Fibroblast of lung (primary cell): ENCODE measurements around the gene RYR2. TPM values are rescaled to one million over a fixed set of nuclear protein-coding genes. Genes with fewer than 3 reads are reported as not detected.

Source experiments
- DNase-seq, 2 donors: peaks; one replicate each; pipeline versions ENCODE4 v3.0.0 to v3.0.0-alpha.2; 2010; ENCODE audit warnings: low read depth in 2 of 2
- H2AFZ ChIP-seq: 2 replicates; pipeline ENCODE4 v1.5.1; 2012; ENCODE audit warnings: low read length, control low read depth, inconsistent platforms
- H3K27ac ChIP-seq: 2 replicates; pipeline ENCODE4 v1.5.1; 2011; ENCODE audit warnings: low read length, control low read depth; ENCODE audit not compliant: insufficient read depth
- H3K27me3 ChIP-seq: 2 replicates; pipeline ENCODE4 v1.5.1; 2011; ENCODE audit warnings: mild to moderate bottlenecking, low read length; ENCODE audit not compliant: control insufficient read depth, insufficient read depth
- H3K36me3 ChIP-seq: 2 replicates; pipeline ENCODE4 v1.5.1; 2011; ENCODE audit warnings: low read length; ENCODE audit not compliant: control insufficient read depth, insufficient read depth
- H3K4me1 ChIP-seq: 2 replicates; pipeline ENCODE4 v1.5.1; 2011; ENCODE audit warnings: low read length; ENCODE audit not compliant: control insufficient read depth, insufficient read depth; ENCODE audit errors: extremely low read depth
- H3K4me2 ChIP-seq: 2 replicates; pipeline ENCODE4 v1.5.1; 2011; ENCODE audit warnings: low read length, control low read depth; ENCODE audit not compliant: insufficient read depth; ENCODE audit errors: extremely low read depth
- H3K4me3 ChIP-seq, 4 experiments: fragments of 200-600 bp in 1 of 4; sonication (generic) in 1 of 4; replicated peaks in 1 of 4; 2 replicates each; pipeline ENCODE4 v1.5.1; 2011 to 2016; ENCODE audit warnings: low read length in 4 of 4, low read depth in 3 of 4, mild to moderate bottlenecking in 3 of 4, control low read depth in 2 of 4, inconsistent platforms in 1 of 4, mixed read lengths in 1 of 4; ENCODE audit not compliant: insufficient read depth in 1 of 4; ENCODE audit errors: control extremely low read depth in 1 of 4
- H3K79me2 ChIP-seq: 2 replicates; pipeline ENCODE4 v1.5.1; 2012; ENCODE audit warnings: mild to moderate bottlenecking, low read length, inconsistent platforms; ENCODE audit not compliant: control insufficient read depth, insufficient read depth
- H3K9ac ChIP-seq: 2 replicates; pipeline ENCODE4 v1.5.1; 2011; ENCODE audit warnings: mild to moderate bottlenecking, low read length, control low read depth; ENCODE audit not compliant: insufficient read depth
- H3K9me3 ChIP-seq: 2 replicates; pipeline ENCODE4 v1.5.1; 2012; ENCODE audit warnings: low read depth, low read length; ENCODE audit not compliant: control insufficient read depth, insufficient read depth
- H4K20me1 ChIP-seq: 2 replicates; pipeline ENCODE4 v1.5.1; 2011; ENCODE audit warnings: low read length; ENCODE audit not compliant: control insufficient read depth, insufficient read depth; ENCODE audit errors: extremely low read depth
- EZH2 ChIP-seq: IDR thresholded peaks from 2 replicates; pipeline ENCODE4 v1.5.1; 2012; ENCODE audit warnings: low read length, control low read depth, mild to moderate bottlenecking; ENCODE audit errors: missing control alignments
- polyA plus RNA-seq, 2 donors: library from polyadenylated mRNA; depleted of rRNA in 1 of 2; stranded (reverse) in 1 of 2; unstranded in 1 of 2; fragments of >200 nt; gene quantifications; 2 replicates each; pipeline ENCODE4 v1.2.1, GENCODE V29; 2011 to 2012; ENCODE audit warnings: missing spikeins in 1 of 2
- total RNA-seq: library from RNA; depleted of rRNA; stranded (reverse); fragments of >200 nt; gene quantifications from 2 replicates; pipeline ENCODE4 v1.2.1, GENCODE V29; 2014
- TF ChIP-seq, protein P1 (sequence below), 2 donors: IDR thresholded peaks in 1 of 2; conservative IDR thresholded peaks in 1 of 2; 1 replicate in 1 of 2; 2 replicates in 1 of 2; pipeline ENCODE4 v1.5.1; 2011 to 2012; ENCODE audit warnings: low read length in 2 of 2, control low read depth in 1 of 2, inconsistent platforms in 1 of 2, low read depth in 1 of 2, mild to moderate bottlenecking in 1 of 2

RYR2 gene
- total and polyA plus RNA-seq, 2 donors (not counting 1 experiment from before 2014, with no cell fraction given) = 0.06 to 0.17 TPM

DNA sequence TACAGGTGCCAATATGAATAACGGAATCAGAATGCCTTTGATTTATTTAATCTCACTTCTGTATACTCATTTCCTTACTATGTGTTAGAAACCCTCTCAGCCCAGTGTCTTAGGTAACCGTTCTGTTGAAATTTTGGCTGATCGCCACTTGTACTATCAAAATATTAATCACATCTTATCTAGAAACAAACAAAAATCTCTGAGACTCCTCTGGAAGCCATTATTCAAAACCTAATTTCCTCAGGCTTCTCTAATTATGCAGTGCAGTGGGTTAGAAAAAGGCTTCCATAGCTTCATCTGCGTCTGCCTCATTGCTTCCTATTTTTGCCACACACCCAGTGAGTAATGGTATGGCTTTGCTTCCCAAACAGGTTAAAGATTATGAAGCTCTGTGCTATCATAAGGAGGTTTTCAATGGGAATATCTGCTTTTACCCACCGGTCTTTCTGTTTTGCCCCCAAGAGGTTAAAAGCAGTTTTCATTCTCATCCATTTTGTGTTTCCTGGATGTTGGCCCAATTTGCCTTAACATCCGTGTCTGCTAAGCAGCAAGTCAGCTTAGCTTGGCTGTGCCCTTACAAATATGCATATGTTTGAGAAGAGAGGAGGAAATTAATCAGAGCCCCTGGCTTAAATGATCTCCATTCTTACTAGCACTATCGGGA is 129.6 kb downstream of the RYR2 start:
- TF ChIP-seq, protein P1, sequence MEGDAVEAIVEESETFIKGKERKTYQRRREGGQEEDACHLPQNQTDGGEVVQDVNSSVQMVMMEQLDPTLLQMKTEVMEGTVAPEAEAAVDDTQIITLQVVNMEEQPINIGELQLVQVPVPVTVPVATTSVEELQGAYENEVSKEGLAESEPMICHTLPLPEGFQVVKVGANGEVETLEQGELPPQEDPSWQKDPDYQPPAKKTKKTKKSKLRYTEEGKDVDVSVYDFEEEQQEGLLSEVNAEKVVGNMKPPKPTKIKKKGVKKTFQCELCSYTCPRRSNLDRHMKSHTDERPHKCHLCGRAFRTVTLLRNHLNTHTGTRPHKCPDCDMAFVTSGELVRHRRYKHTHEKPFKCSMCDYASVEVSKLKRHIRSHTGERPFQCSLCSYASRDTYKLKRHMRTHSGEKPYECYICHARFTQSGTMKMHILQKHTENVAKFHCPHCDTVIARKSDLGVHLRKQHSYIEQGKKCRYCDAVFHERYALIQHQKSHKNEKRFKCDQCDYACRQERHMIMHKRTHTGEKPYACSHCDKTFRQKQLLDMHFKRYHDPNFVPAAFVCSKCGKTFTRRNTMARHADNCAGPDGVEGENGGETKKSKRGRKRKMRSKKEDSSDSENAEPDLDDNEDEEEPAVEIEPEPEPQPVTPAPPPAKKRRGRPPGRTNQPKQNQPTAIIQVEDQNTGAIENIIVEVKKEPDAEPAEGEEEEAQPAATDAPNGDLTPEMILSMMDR (conservative IDR thresholded peaks at IDR 0.05 in 1 of 2, IDR thresholded peaks at IDR 0.05 in 1 of 2; ENCODE audit: low read depth in 1 of 2, low read length in 2 of 2) = no peak
- TF ChIP-seq EZH2 = no peak

DNA sequence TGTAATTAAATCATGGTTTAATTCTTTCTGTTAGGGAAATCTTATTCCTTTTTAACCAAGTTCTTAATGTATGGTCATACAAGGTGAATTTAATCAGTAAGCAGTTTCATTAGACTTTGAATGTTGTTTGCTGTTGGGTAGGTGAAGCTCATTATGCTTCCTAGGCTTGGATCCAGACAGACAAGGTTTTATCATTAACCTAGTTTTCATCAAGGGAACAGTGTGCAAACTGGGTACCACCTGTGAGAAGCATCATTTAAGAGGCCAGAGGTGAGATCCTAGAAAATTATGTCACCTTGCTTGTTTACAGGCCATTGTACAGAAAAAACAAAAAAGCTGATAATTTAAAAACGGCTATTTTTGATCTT is 130.1 kb downstream of the RYR2 start:
- TF ChIP-seq, protein P1 (conservative IDR thresholded peaks at IDR 0.05 in 1 of 2, IDR thresholded peaks at IDR 0.05 in 1 of 2; ENCODE audit: low read depth in 1 of 2, low read length in 2 of 2) = no peak
- H3K4me3 ChIP-seq = no peak overlapping the region
- no peaks in the 10 kb centered on the region for H3K4me1 ChIP-seq
- no peaks in the 10 kb centered on the region for H3K79me2 ChIP-seq
- no peak overlapping the region for H3K4me2 ChIP-seq
- H3K36me3 ChIP-seq = no peaks in the 10 kb centered on the region
- H3K9me3 ChIP-seq = no peaks in the 10 kb centered on the region
- H2AFZ ChIP-seq = no peak overlapping the region
- H3K27me3 ChIP-seq = no peaks in the 10 kb centered on the region
- no peak overlapping the region for H3K9ac ChIP-seq
- no peak for DNase-seq
- peaks cover 1% of the 10 kb centered on the region for H4K20me1 ChIP-seq
- H3K27ac ChIP-seq = no peak overlapping the region

More for the DNA sequence above, 129.6 kb downstream of the RYR2 start:
- Histone ChIP-seq H3K27me3 (no peaks in the 10 kb centered on the region), H3K4me2 (no peak overlapping the region), H3K9me3 (no peaks in the 10 kb centered on the region), H3K4me1 (no peaks in the 10 kb centered on the region), H3K27ac (no peak overlapping the region), H3K9ac (no peak overlapping the region), H4K20me1 (peaks cover 1% of the 10 kb centered on the region), H3K79me2 (no peaks in the 10 kb centered on the region), H3K4me3 (no peak overlapping the region), H3K36me3 (no peaks in the 10 kb centered on the region), H2AFZ (no peak overlapping the region)
- DNase-seq = no peak

DNA sequence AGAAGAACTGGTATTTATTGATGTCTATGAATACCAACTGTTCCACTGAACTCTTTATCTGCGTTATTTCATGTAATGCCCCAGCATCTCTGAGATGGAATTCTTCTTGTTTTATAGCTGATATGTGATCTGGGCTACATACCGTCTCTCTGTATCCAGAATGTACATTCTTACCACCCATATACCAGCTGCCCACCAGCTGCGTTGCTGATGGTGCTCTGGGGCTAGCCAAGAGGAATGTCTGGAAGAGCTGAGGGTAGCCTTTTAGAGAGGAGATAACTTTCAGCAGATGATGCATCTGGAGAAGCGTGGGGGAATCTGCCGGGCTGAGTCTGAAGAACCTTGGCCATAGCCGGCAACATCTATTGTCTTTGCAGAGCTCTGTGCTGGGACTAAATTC is 137.5 kb downstream of the RYR2 start:
- no peak for DNase-seq
- TF ChIP-seq, protein P1 (conservative IDR thresholded peaks at IDR 0.05 in 1 of 2, IDR thresholded peaks at IDR 0.05 in 1 of 2; ENCODE audit: low read depth in 1 of 2, low read length in 2 of 2) = no peak
- no peak for TF ChIP-seq EZH2
- Histone ChIP-seq H3K9me3 (no peaks in the 10 kb centered on the region), H3K4me1 (no peaks in the 10 kb centered on the region), H3K79me2 (no peaks in the 10 kb centered on the region), H3K27ac (no peak overlapping the region), H3K4me2 (no peak overlapping the region), H4K20me1 (peaks cover 1% of the 10 kb centered on the region), H3K4me3 (no peak overlapping the region), H3K27me3 (no peaks in the 10 kb centered on the region), H3K9ac (no peak overlapping the region), H2AFZ (no peak overlapping the region), H3K36me3 (no peaks in the 10 kb centered on the region)
